ENCODE data around the gene JAK2. TPM values are rescaled to one million over a fixed set of nuclear protein-coding genes. Genes with fewer than 3 reads are reported as not detected.

JAK2 gene
- total and polyA plus RNA-seq, 4 donors: 5.3 to 30.5 (median 17.1) TPM

- no peaks in the 10 kb centered on the region for H3K9me3 ChIP-seq (ENCODE audit: control insufficient read depth in 4 of 4, insufficient read depth in 3 of 4, low read length in 3 of 4)
- H3K4me1 ChIP-seq (ENCODE audit: control insufficient read depth in 5 of 5, insufficient read depth in 5 of 5, low read length in 5 of 5): peaks cover 3 to 21% (median 13%) of the 10 kb centered on the region in 5 donors
- 72 to 79% methylated on average over 4 of the region's 4 CpGs for WGBS, 2 donors
- ATAC-seq (ENCODE audit: insufficient read depth, low FRiP score): no peak
- peak overlapping the region in 1 of 2 donors; percentile 77 for H3K9ac ChIP-seq (ENCODE audit: insufficient read depth in 1 of 2, low read length in 2 of 2)
- TF ChIP-seq CTCF (IDR thresholded peaks at IDR 0.05; ENCODE audit: control extremely low read depth, extremely low read depth): no peak
- peaks cover 0 to 2% (median under 1%) of the 10 kb centered on the region in 4 donors for H3K36me3 ChIP-seq (ENCODE audit: control insufficient read depth in 4 of 4, insufficient read depth in 4 of 4, low read length in 4 of 4)
- no peak overlapping the region for H3K4me3 ChIP-seq
- DNase-seq: no peak
- H3K27me3 ChIP-seq (ENCODE audit: control insufficient read depth in 3 of 3, insufficient read depth in 3 of 3, low read length in 2 of 3): no peaks in the 10 kb centered on the region
- no peak overlapping the region for H3K27ac ChIP-seq (ENCODE audit: low read depth in 1 of 2, low read length in 1 of 2)
Measured at GRCh38 chr9:4986783-4987182, 1.7 kb downstream of the JAK2 start.

DNA sequence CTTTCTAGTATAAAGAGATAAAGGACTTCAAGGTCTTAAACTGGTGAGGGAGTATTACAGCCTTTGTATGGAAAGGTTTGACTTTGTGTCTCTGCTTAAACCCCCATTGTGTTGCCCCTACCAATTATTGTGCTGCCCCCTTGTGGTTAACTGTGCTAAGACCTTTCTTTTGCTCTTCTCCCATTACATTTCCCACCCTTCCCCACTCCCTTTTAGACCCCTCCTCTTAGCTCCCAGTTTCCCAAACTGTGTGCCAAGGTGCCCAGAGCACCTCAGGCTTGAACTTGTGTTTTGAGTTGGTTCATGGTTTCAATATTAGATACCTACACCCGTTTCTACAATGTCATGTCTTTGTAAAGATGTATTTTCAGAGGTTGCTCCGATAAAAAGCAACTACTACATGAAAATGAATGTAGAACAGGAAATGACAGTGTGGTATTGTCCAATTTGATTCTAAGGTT is 2.9 kb downstream of the JAK2 start:
- no peak overlapping the region for H3K27ac ChIP-seq (ENCODE audit: low read depth in 1 of 2, low read length in 1 of 2)
- H3K27me3 ChIP-seq (ENCODE audit: control insufficient read depth in 3 of 3, insufficient read depth in 3 of 3, low read length in 2 of 3): no peaks in the 10 kb centered on the region
- 10 to 21% methylated on average over 2 of the region's 2 CpGs for WGBS, 2 donors
- peaks cover 3 to 21% (median 13%) of the 10 kb centered on the region in 5 donors for H3K4me1 ChIP-seq (ENCODE audit: control insufficient read depth in 5 of 5, insufficient read depth in 5 of 5, low read length in 5 of 5)
- peak; percentile 54 for TF ChIP-seq CTCF (IDR thresholded peaks at IDR 0.05; ENCODE audit: control extremely low read depth, extremely low read depth)
- H3K36me3 ChIP-seq (ENCODE audit: control insufficient read depth in 4 of 4, insufficient read depth in 4 of 4, low read length in 4 of 4): peaks cover 3 to 14% (median 10%) of the 10 kb centered on the region in 4 donors
- ATAC-seq (ENCODE audit: insufficient read depth, low FRiP score) (no peak), DNase-seq (peak; percentile 52 to 81 (median 74))
- H3K9ac ChIP-seq (ENCODE audit: insufficient read depth in 1 of 2, low read length in 2 of 2): peak overlapping the region in 1 of 2 donors; percentile 62
- peaks cover 0 to 9% (median under 1%) of the 10 kb centered on the region in 4 donors for H3K9me3 ChIP-seq (ENCODE audit: control insufficient read depth in 4 of 4, insufficient read depth in 3 of 4, low read length in 3 of 4)
- H3K4me3 ChIP-seq: no peak overlapping the region

DNA sequence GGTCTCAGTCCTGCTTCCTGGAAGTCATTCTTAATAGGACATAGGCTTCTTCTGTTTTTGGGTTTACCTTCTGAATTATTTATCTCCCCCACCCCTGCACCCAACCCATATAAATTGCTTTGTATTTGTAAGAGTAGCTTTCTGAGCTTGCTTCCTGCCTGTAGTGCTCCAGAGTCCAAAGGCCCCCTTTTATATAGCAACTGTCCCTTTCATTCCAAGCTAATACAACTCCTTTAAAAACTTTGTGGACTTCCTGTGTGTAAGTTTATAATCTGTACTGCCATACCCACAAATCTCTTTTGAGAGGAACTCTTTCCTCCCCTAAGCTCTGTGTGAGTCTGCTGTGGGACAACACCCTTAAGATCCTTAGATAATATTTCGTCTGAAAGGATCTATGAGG is 7.8 kb downstream of the JAK2 start:
- Histone ChIP-seq H3K36me3 (ENCODE audit: control insufficient read depth in 4 of 4, insufficient read depth in 4 of 4, low read length in 4 of 4) (peaks cover 6 to 20% (median 11%) of the 10 kb centered on the region in 4 donors), H3K4me3 (no peak overlapping the region), H3K4me1 (ENCODE audit: control insufficient read depth in 5 of 5, insufficient read depth in 5 of 5, low read length in 5 of 5) (peaks cover 0 to 4% (median 2%) of the 10 kb centered on the region in 5 donors), H3K9me3 (ENCODE audit: control insufficient read depth in 4 of 4, insufficient read depth in 3 of 4, low read length in 3 of 4) (peaks cover 0 to 9% (median under 1%) of the 10 kb centered on the region in 4 donors), H3K9ac (ENCODE audit: insufficient read depth in 1 of 2, low read length in 2 of 2) (no peak overlapping the region), H3K27me3 (ENCODE audit: control insufficient read depth in 3 of 3, insufficient read depth in 3 of 3, low read length in 2 of 3) (no peaks in the 10 kb centered on the region), H3K27ac (ENCODE audit: low read depth in 1 of 2, low read length in 1 of 2) (no peak overlapping the region)
- TF ChIP-seq CTCF (IDR thresholded peaks at IDR 0.05; ENCODE audit: control extremely low read depth, extremely low read depth): no peak
- ATAC-seq (ENCODE audit: insufficient read depth, low FRiP score) (no peak), DNase-seq (no peak)
- 81 to 83% methylated on average over 1 of the region's 1 CpG for WGBS, 2 donors

Data from lung (tissue), 12 donors.